Activated T-cell treated with anti-CD3 and anti-CD28 coated beads, Interleukin-2, amount 50 U/mL, for 72 hours (primary cell): Measurements from ENCODE around the gene IGFN1. TPM values are rescaled to one million over a fixed set of nuclear protein-coding genes. Genes with fewer than 3 reads are reported as not detected.

Experiments used
- ATAC-seq, 2 donors: fragments of 150-1000 bp; cut with Tn5 transposase; replicated peaks in 1 of 2; 2 replicates each; pipeline ENCODE4 v1.10.0; 2021; ENCODE audit warnings: moderate library complexity in 2 of 2, mild to moderate bottlenecking in 1 of 2
- DNase-seq, 2 donors: peaks; one replicate each; pipeline ENCODE4 v3.0.0; 2021 to 2022; ENCODE audit warnings: mixed read lengths in 1 of 2
- H3K27ac Mint-ChIP-seq: one replicate; pipeline ENCODE4 v1.8.0; 2022; ENCODE audit warnings: mild to moderate bottlenecking, moderate library complexity, mixed read lengths
- H3K27me3 Mint-ChIP-seq: one replicate; pipeline ENCODE4 v1.8.0; 2022; ENCODE audit warnings: low read depth, mixed read lengths
- H3K36me3 Mint-ChIP-seq, 2 donors: one replicate each; pipeline ENCODE4 v1.8.0; 2022; ENCODE audit warnings: mixed read lengths in 2 of 2, mild to moderate bottlenecking in 1 of 2; ENCODE audit not compliant: insufficient read depth in 2 of 2
- H3K4me1 Mint-ChIP-seq: one replicate; pipeline ENCODE4 v1.8.0; 2022; ENCODE audit warnings: low read depth, mixed read lengths
- H3K4me3 Mint-ChIP-seq, 2 donors: one replicate each; pipeline ENCODE4 v1.8.0; 2022; ENCODE audit warnings: mild to moderate bottlenecking in 2 of 2, mixed read lengths in 2 of 2, moderate library complexity in 2 of 2
- H3K9me3 Mint-ChIP-seq, 2 donors: one replicate each; pipeline ENCODE4 v1.8.0; 2022; ENCODE audit warnings: mixed read lengths in 2 of 2
- total RNA-seq, 2 donors: library from RNA; stranded (reverse); gene quantifications; one replicate each; pipeline ENCODE4 v1.2.3, GENCODE V29; 2022

IGFN1 gene
- total RNA-seq, 2 donors from 2014 or later, result 0.02 to 0.46 TPM

GRCh38 chr1:201266276-201266675 lies 75.7 kb downstream of the IGFN1 start:
- Mint-ChIP-seq H3K36me3 (no peaks in the 10 kb centered on the region), H3K4me3 (no peak overlapping the region), H3K9me3 (no peaks in the 10 kb centered on the region), H3K4me1 (no peaks in the 10 kb centered on the region), H3K27me3 (peaks cover 33% of the 10 kb centered on the region), H3K27ac (no peak overlapping the region)
- DNase-seq (no peak), ATAC-seq (no peak)

DNA sequence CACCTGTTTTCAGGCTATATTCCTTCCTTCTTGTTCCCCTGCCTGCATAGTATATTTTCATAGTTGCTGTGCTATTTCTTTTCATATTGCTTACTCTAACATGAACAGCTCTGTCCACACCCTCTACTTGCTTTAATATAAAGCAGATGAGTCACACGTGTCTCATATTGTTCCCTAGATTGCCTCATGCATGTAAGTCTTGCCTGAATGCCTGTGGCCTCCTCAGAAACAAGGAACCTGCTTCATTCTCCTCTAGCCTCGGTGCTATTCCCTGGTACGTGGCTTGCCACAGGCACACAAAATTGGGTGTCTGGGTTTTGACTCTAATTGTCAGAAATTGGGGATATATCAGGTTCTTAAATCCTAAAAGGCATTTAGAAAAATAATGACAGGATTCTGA lies 76.2 kb downstream of the IGFN1 start:
- H3K27me3 Mint-ChIP-seq, result peaks cover 28% of the 10 kb centered on the region
- ATAC-seq (peak in 1 of 2 donors; percentile 47), DNase-seq (no peak)
- H3K4me3 Mint-ChIP-seq, result no peak overlapping the region
- no peaks in the 10 kb centered on the region for H3K4me1 Mint-ChIP-seq
- H3K9me3 Mint-ChIP-seq, result no peaks in the 10 kb centered on the region
- H3K36me3 Mint-ChIP-seq, result no peaks in the 10 kb centered on the region
- no peak overlapping the region for H3K27ac Mint-ChIP-seq

GRCh38 chr1:201267481-201268229 lies 77.0 kb downstream of the IGFN1 start:
- H3K27ac Mint-ChIP-seq, result no peak overlapping the region

DNA sequence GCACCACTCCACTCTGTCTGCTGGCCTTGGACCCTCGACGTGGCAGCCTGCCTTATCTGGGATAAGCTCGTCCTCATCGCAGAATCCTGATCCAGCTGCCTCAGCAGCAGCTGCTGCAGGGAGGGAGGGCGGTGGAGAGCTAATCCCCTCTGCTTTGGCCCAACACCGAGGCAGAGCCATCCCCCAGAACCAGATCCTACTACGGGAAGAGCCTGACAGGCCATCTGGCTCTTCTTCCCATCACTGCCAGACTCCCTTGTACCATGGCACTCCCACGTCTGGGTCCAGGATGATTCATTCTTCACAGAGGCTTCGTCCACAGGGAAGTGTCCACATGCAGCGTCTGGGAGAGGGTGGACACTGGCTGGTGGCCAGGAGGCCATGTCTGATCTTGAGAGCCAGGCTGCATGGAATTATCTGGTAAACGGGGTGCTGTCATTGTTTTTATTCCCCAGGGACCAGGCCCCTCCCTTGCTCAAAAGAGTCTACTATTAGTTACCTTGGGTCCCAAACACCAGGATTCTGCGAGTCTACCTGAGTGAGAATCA lies 78.1 kb downstream of the IGFN1 start:
- Mint-ChIP-seq H3K4me3 (no peak overlapping the region), H3K36me3 (no peaks in the 10 kb centered on the region), H3K4me1 (no peaks in the 10 kb centered on the region), H3K27me3 (peaks cover 28% of the 10 kb centered on the region), H3K27ac (no peak overlapping the region), H3K9me3 (no peaks in the 10 kb centered on the region)
- DNase-seq (no peak), ATAC-seq (no peak)

More at GRCh38 chr1:201267481-201268229, 77.0 kb downstream of the IGFN1 start:
- H3K4me1 Mint-ChIP-seq, result no peaks in the 10 kb centered on the region
- DNase-seq, result no peak
- no peak overlapping the region for H3K4me3 Mint-ChIP-seq
- no peaks in the 10 kb centered on the region for H3K36me3 Mint-ChIP-seq
- H3K27me3 Mint-ChIP-seq, result peaks cover 28% of the 10 kb centered on the region
- no peaks in the 10 kb centered on the region for H3K9me3 Mint-ChIP-seq
- peak in 1 of 2 donors; percentile 48 for ATAC-seq

DNA sequence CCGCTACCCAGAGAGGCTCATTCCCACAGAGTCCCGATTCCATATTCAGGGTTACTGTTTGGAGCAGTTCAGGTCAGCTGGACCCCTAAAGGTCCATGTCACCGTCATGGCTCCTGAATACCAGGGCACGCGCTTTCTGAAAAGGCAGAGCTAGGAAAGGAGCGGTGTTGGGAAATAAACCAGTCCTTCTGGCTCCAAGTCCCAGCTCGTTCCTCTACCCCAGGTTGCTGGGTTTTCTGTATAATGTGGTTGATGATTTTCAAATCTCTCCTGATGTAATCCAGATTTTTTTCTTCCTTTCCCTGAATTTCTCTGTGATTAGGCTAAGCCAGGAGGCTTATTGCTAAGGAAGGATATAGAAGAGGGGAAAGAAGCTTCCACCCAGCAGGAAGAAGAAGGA lies 78.7 kb downstream of the IGFN1 start:
- no peak for ATAC-seq
- no peak for DNase-seq
- Mint-ChIP-seq H3K4me1 (no peaks in the 10 kb centered on the region), H3K4me3 (no peak overlapping the region), H3K36me3 (no peaks in the 10 kb centered on the region), H3K27me3 (peaks cover 28% of the 10 kb centered on the region), H3K27ac (no peak overlapping the region), H3K9me3 (no peaks in the 10 kb centered on the region)

- no peak for DNase-seq
- Mint-ChIP-seq H3K4me1 (no peaks in the 10 kb centered on the region), H3K36me3 (no peaks in the 10 kb centered on the region), H3K9me3 (no peaks in the 10 kb centered on the region), H3K27me3 (peaks cover 28% of the 10 kb centered on the region), H3K27ac (no peak overlapping the region), H3K4me3 (no peak overlapping the region)
- ATAC-seq, result no peak
These were observed 79.3 kb downstream of the IGFN1 start for GRCh38 chr1:201269900-201270410.

- Mint-ChIP-seq H3K36me3 (no peaks in the 10 kb centered on the region), H3K27me3 (peaks cover 28% of the 10 kb centered on the region), H3K4me1 (no peaks in the 10 kb centered on the region), H3K27ac (no peak overlapping the region), H3K4me3 (no peak overlapping the region), H3K9me3 (no peaks in the 10 kb centered on the region)
- no peak for ATAC-seq
- no peak for DNase-seq
These were observed 80.2 kb downstream of the IGFN1 start for GRCh38 chr1:201270616-201271390.

GRCh38 chr1:201272799-201273198 lies 82.2 kb downstream of the IGFN1 start:
- Mint-ChIP-seq H3K36me3 (no peaks in the 10 kb centered on the region), H3K9me3 (no peaks in the 10 kb centered on the region), H3K27ac (no peak overlapping the region), H3K27me3 (peaks cover 18% of the 10 kb centered on the region), H3K4me1 (no peaks in the 10 kb centered on the region), H3K4me3 (no peak overlapping the region)
- DNase-seq (no peak), ATAC-seq (no peak)

DNA sequence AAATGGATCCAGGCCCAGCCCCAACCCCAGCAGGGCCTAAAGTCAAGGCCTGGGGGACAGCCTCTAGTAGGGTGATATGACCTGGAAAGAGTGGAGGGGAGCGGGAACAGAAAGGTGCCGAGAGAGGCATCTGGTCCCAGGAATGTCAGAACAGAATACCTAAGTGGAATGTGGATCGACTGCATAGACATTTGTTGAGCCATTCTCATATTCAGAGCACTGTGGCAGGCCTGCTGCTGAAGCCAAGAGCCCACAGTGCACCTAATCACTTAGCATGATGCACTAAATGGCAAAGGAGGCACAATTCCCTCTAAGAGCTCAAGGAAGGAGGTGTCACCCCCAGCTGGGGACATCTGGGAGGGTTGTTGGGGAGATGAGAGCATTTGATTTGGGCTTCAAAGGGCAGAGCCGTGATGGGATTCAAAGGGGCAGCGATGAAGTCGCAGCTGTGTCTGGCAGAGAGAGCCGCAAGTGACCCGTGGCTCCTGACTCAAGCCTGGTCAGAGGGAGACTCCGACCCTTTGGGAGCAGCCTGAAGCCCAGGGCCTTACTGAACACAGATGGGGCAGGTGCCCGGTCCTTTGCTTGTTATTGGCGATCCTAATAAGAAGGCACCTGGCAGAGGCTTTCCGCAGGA lies 84.1 kb downstream of the IGFN1 start:
- Mint-ChIP-seq H3K9me3 (no peaks in the 10 kb centered on the region), H3K27me3 (peaks cover 14% of the 10 kb centered on the region), H3K36me3 (no peaks in the 10 kb centered on the region), H3K4me1 (no peaks in the 10 kb centered on the region), H3K4me3 (no peak overlapping the region), H3K27ac (no peak overlapping the region)
- DNase-seq, result no peak
- ATAC-seq, result no peak

- no peak for DNase-seq
- no peaks in the 10 kb centered on the region for H3K9me3 Mint-ChIP-seq
- no peak overlapping the region for H3K4me3 Mint-ChIP-seq
- H3K36me3 Mint-ChIP-seq, result no peaks in the 10 kb centered on the region
- no peaks in the 10 kb centered on the region for H3K4me1 Mint-ChIP-seq
- ATAC-seq, result no peak
- H3K27ac Mint-ChIP-seq, result no peak overlapping the region
- H3K27me3 Mint-ChIP-seq, result peaks cover 9% of the 10 kb centered on the region
These were observed 84.6 kb downstream of the IGFN1 start for GRCh38 chr1:201275253-201275666.

DNA sequence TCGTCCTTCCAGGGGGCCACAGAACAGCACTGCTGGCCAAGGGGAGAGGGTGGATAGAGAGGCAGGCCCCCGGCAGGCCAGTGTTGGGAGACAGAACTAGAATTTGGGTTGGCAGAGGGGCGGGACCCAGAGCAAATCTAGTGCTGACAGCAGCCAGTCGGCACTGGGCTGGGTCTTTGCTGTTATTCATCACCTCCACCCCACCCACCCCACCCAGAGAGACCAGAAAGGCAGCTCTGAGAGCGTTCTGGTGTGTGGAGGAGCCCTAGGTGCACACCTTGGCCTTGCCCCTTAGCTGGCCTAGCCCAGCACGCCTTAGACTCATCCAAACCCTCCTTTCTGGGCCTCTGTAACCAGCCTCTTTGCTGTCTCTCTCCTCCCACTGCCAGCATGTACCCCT lies 86.3 kb downstream of the IGFN1 start:
- Mint-ChIP-seq H3K36me3 (no peaks in the 10 kb centered on the region), H3K9me3 (no peaks in the 10 kb centered on the region)

GRCh38 chr1:201277441-201277840 lies 86.8 kb downstream of the IGFN1 start:
- DNase-seq, result no peak
- ATAC-seq, result no peak
- H3K27ac Mint-ChIP-seq, result no peak overlapping the region
- H3K4me1 Mint-ChIP-seq, result no peaks in the 10 kb centered on the region
- H3K27me3 Mint-ChIP-seq, result peaks cover 28% of the 10 kb centered on the region
- H3K36me3 Mint-ChIP-seq, result no peaks in the 10 kb centered on the region
- H3K4me3 Mint-ChIP-seq, result no peak overlapping the region
- no peaks in the 10 kb centered on the region for H3K9me3 Mint-ChIP-seq

More for the DNA sequence above, 86.3 kb downstream of the IGFN1 start:
- H3K27ac Mint-ChIP-seq, result no peak overlapping the region
- peaks cover 24% of the 10 kb centered on the region for H3K27me3 Mint-ChIP-seq
- no peak for DNase-seq
- H3K4me1 Mint-ChIP-seq, result no peaks in the 10 kb centered on the region
- no peak overlapping the region for H3K4me3 Mint-ChIP-seq
- ATAC-seq, result no peak
